Measurements from ENCODE around the gene NECTIN1. TPM values are rescaled to one million over a fixed set of nuclear protein-coding genes. Genes with fewer than 3 reads are reported as not detected.

Gene NECTIN1
- total RNA-seq, 2 experiments from 2014 or later: 5.8 to 14.3 TPM

DNA sequence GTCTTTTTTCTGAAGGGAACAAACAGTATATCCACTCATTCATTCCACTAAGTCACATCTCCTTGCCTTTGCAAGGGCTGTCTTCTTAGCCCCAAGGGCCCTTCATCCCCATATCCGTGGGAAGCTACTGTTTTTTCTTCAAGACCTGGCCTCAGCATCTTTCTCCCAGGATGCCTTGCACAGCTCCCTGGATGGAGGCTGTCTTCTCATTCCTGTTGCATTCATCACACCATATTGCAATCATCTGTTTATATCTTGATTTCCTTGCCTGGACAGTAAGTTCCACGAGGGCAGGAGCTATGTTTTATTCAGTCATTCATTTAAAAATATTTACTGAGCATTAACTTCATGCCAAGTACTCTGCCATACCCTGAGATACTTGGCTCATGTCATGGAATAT is 29.3 kb upstream of the NECTIN1 start:
- H3K79me2 ChIP-seq (ENCODE audit: insufficient read depth, low read depth, low read length): no peaks in the 10 kb centered on the region
- POLR2A ChIA-PET: interaction anchor here (0.6 kb wide), 1 partner anchor 83 kb away, joined by 6 read pairs; no protein-coding TSS in a partner anchor
- H2AFZ ChIP-seq (ENCODE audit: low read length): no peak overlapping the region
- H4K20me1 ChIP-seq (ENCODE audit: insufficient read depth, low read length): no peaks in the 10 kb centered on the region
- CTCF ChIA-PET (ENCODE audit: unreplicated experiment): no interaction called here
- H3K9me2 ChIP-seq (ENCODE audit: insufficient read depth, low read length): no peaks in the 10 kb centered on the region
- no TSS peak for BruUV-seq (replicated peaks)
- no peak overlapping the region for H3K4me2 ChIP-seq (ENCODE audit: low read length)
- DNase-seq (ENCODE audit: low spot score): no peak
- no peak overlapping the region for H3K4me3 ChIP-seq (ENCODE audit: low read depth, low read length, poor library complexity, severe bottlenecking)
- H3K36me3 ChIP-seq (ENCODE audit: insufficient read depth, low read length): no peaks in the 10 kb centered on the region
- no peaks in the 10 kb centered on the region for H3K9me3 ChIP-seq (ENCODE audit: low read length)
- intact Hi-C loops (cut with micrococcal nuclease; ENCODE audit: unreplicated experiment): no loop called here
- H3K4me1 ChIP-seq (ENCODE audit: insufficient read depth, low read length, poor library complexity, severe bottlenecking): no peaks in the 10 kb centered on the region
- TF ChIP-seq CTCF (conservative IDR thresholded peaks at IDR 0.05; ENCODE audit: low read length) (no peak), EZH2phosphoT487 (IDR thresholded peaks at IDR 0.05; ENCODE audit: borderline replicate concordance, low read depth, low read length) (no peak)
- H3K27ac ChIP-seq (ENCODE audit: low read depth, low read length, poor library complexity, severe bottlenecking): no peak overlapping the region

DNA sequence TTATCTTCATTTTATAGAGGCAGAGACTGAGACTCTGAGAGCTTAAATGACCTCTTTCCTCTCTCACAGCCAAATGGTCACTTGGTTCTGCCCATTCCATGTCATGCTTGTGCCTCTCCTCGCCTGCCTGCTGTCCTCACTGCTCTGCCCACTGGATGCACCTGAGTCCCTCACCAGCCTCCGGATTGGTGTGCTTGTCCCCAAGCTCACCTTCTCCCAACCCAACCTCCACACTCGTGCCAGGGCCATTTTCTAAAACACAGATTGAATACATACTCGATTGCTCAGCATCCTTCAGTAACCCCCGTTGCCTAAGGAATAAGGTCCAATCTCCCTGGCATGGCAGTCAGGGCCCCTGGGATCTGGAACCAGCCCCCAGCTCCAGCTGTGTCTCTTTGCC is 28.4 kb upstream of the NECTIN1 start:
- Histone ChIP-seq H3K36me3 (ENCODE audit: insufficient read depth, low read length) (no peaks in the 10 kb centered on the region), H3K79me2 (ENCODE audit: insufficient read depth, low read depth, low read length) (no peaks in the 10 kb centered on the region), H3K9me3 (ENCODE audit: low read length) (no peaks in the 10 kb centered on the region), H3K4me3 (ENCODE audit: low read depth, low read length, poor library complexity, severe bottlenecking) (no peak overlapping the region), H4K20me1 (ENCODE audit: insufficient read depth, low read length) (no peaks in the 10 kb centered on the region), H3K4me2 (ENCODE audit: low read length) (no peak overlapping the region), H3K27ac (ENCODE audit: low read depth, low read length, poor library complexity, severe bottlenecking) (no peak overlapping the region), H3K4me1 (ENCODE audit: insufficient read depth, low read length, poor library complexity, severe bottlenecking) (no peaks in the 10 kb centered on the region), H3K9me2 (ENCODE audit: insufficient read depth, low read length) (no peaks in the 10 kb centered on the region), H2AFZ (ENCODE audit: low read length) (no peak overlapping the region)
- intact Hi-C loops (cut with micrococcal nuclease; ENCODE audit: unreplicated experiment): no loop called here
- ChIA-PET CTCF (ENCODE audit: unreplicated experiment) (no interaction called here), POLR2A (no interaction called here)
- no TSS peak for BruUV-seq (replicated peaks)
- DNase-seq (ENCODE audit: low spot score): no peak
- TF ChIP-seq CTCF (conservative IDR thresholded peaks at IDR 0.05; ENCODE audit: low read length) (no peak), EZH2phosphoT487 (IDR thresholded peaks at IDR 0.05; ENCODE audit: borderline replicate concordance, low read depth, low read length) (no peak)

GRCh38 chr11:119756169-119756865 is 27.3 kb upstream of the NECTIN1 start:
- Histone ChIP-seq H3K27ac (ENCODE audit: low read depth, low read length, poor library complexity, severe bottlenecking) (no peak overlapping the region), H2AFZ (ENCODE audit: low read length) (no peak overlapping the region), H4K20me1 (ENCODE audit: insufficient read depth, low read length) (no peaks in the 10 kb centered on the region), H3K4me3 (ENCODE audit: low read depth, low read length, poor library complexity, severe bottlenecking) (no peak overlapping the region), H3K9me3 (ENCODE audit: low read length) (no peaks in the 10 kb centered on the region), H3K4me2 (ENCODE audit: low read length) (no peak overlapping the region), H3K36me3 (ENCODE audit: insufficient read depth, low read length) (no peaks in the 10 kb centered on the region), H3K79me2 (ENCODE audit: insufficient read depth, low read depth, low read length) (no peaks in the 10 kb centered on the region), H3K4me1 (ENCODE audit: insufficient read depth, low read length, poor library complexity, severe bottlenecking) (peaks cover 4% of the 10 kb centered on the region), H3K9me2 (ENCODE audit: insufficient read depth, low read length) (no peaks in the 10 kb centered on the region)
- intact Hi-C loops (cut with micrococcal nuclease; ENCODE audit: unreplicated experiment): no loop called here
- ChIA-PET POLR2A (interaction anchor here (0.7 kb wide), 1 partner anchor 893 kb away, joined by 6 read pairs; no protein-coding TSS in a partner anchor), CTCF (ENCODE audit: unreplicated experiment) (no interaction called here)
- no TSS peak for BruUV-seq (replicated peaks)
- no peak for DNase-seq (ENCODE audit: low spot score)
- TF ChIP-seq EZH2phosphoT487 (IDR thresholded peaks at IDR 0.05; ENCODE audit: borderline replicate concordance, low read depth, low read length): no peak
- no peak for TF ChIP-seq CTCF (conservative IDR thresholded peaks at IDR 0.05; ENCODE audit: low read length)

Data from OCI-LY7 (cell line).